H9 (cell line): ENCODE measurements around the gene PHACTR1. TPM values are rescaled to one million over a fixed set of nuclear protein-coding genes. Genes with fewer than 3 reads are reported as not detected.

Experiments used
- DNase-seq: peaks from one replicate; pipeline ENCODE4 v3.0.0-alpha.2; 2017
- H2AFZ ChIP-seq: one replicate; pipeline ENCODE4 v1.6.1; 2013; ENCODE audit warnings: mild to moderate bottlenecking, low read length, control low read depth, moderate library complexity
- H2AK5ac ChIP-seq: 2 replicates; pipeline ENCODE4 v1.6.1; 2013; ENCODE audit warnings: low read length, control low read depth, mixed read lengths; ENCODE audit not compliant: insufficient read length
- H2BK120ac ChIP-seq: one replicate; pipeline ENCODE4 v1.6.1; 2013; ENCODE audit warnings: low read depth, mild to moderate bottlenecking, low read length, control low read depth, inconsistent platforms; ENCODE audit not compliant: poor library complexity, severe bottlenecking
- H2BK12ac ChIP-seq: 2 replicates; pipeline ENCODE4 v1.6.1; 2013; ENCODE audit warnings: low read length, control low read depth, mixed read lengths, low read depth; ENCODE audit not compliant: insufficient read length
- H2BK15ac ChIP-seq: 2 replicates; pipeline ENCODE4 v1.6.1; 2013; ENCODE audit warnings: low read depth, low read length, control low read depth
- H2BK20ac ChIP-seq: one replicate; pipeline ENCODE4 v1.6.1; 2013; ENCODE audit warnings: low read depth, mild to moderate bottlenecking, low read length, control low read depth, inconsistent platforms; ENCODE audit not compliant: poor library complexity, severe bottlenecking
- H2BK5ac ChIP-seq: 2 replicates; pipeline ENCODE4 v1.6.1; 2013; ENCODE audit warnings: low read length, control low read depth, mixed read lengths; ENCODE audit not compliant: insufficient read length
- H3K14ac ChIP-seq: 2 replicates; pipeline ENCODE4 v1.6.1; 2013; ENCODE audit warnings: low read length, control low read depth; ENCODE audit not compliant: insufficient read depth
- H3K18ac ChIP-seq: 2 replicates; pipeline ENCODE4 v1.6.1; 2013; ENCODE audit warnings: low read depth, mild to moderate bottlenecking, mixed read lengths, low read length, control low read depth; ENCODE audit not compliant: insufficient read length
- H3K23ac ChIP-seq: 2 replicates; pipeline ENCODE4 v1.6.1; 2013; ENCODE audit warnings: low read length, control low read depth, mixed read lengths, low read depth; ENCODE audit not compliant: insufficient read length
- H3K23me2 ChIP-seq: 2 replicates; pipeline ENCODE4 v1.6.1; 2013; ENCODE audit warnings: low read depth, mild to moderate bottlenecking, mixed read lengths, low read length, control low read depth; ENCODE audit not compliant: insufficient read length, poor library complexity, severe bottlenecking
- H3K27ac ChIP-seq: 2 replicates; pipeline ENCODE4 v1.5.1; 2013; ENCODE audit warnings: low read length, control low read depth, mixed read lengths, low read depth; ENCODE audit not compliant: insufficient read length
- H3K27me3 ChIP-seq: 2 replicates; pipeline ENCODE4 v1.6.1; 2013; ENCODE audit warnings: low read length, control low read depth, inconsistent platforms; ENCODE audit not compliant: insufficient read depth
- H3K4ac ChIP-seq: 2 replicates; pipeline ENCODE4 v1.6.1; 2013; ENCODE audit warnings: low read depth, mild to moderate bottlenecking, control low read depth, inconsistent platforms, low read length, moderate library complexity
- H3K4me1 ChIP-seq: 2 replicates; pipeline ENCODE4 v1.6.1; 2013; ENCODE audit warnings: low read length, control low read depth, inconsistent platforms; ENCODE audit not compliant: insufficient read depth
- H3K4me2 ChIP-seq: 2 replicates; pipeline ENCODE4 v1.6.1; 2013; ENCODE audit warnings: low read length, control low read depth, mixed read lengths; ENCODE audit not compliant: insufficient read length, insufficient read depth
- H3K56ac ChIP-seq: 2 replicates; pipeline ENCODE4 v1.6.1; 2013; ENCODE audit warnings: low read depth, mild to moderate bottlenecking, mixed read lengths, low read length, control low read depth; ENCODE audit not compliant: insufficient read length
- H3K79me1 ChIP-seq: 2 replicates; pipeline ENCODE4 v1.6.1; 2013; ENCODE audit warnings: low read depth, mild to moderate bottlenecking, moderate library complexity, low read length, control low read depth, inconsistent platforms; ENCODE audit not compliant: insufficient read depth, poor library complexity, severe bottlenecking
- H3K79me2 ChIP-seq: 2 replicates; pipeline ENCODE4 v1.6.1; 2013; ENCODE audit warnings: low read length, control low read depth, inconsistent platforms; ENCODE audit not compliant: insufficient read depth
- H3K9ac ChIP-seq: 2 replicates; pipeline ENCODE4 v1.6.1; 2013; ENCODE audit warnings: low read length, control low read depth, mixed read lengths; ENCODE audit not compliant: insufficient read length; ENCODE audit errors: extremely low read depth
- H3K9me3 ChIP-seq: one replicate; pipeline ENCODE4 v1.6.1; 2013; ENCODE audit warnings: low read depth, low read length, inconsistent platforms; ENCODE audit not compliant: control insufficient read depth
- H3T11ph ChIP-seq: one replicate; pipeline ENCODE4 v1.6.1; 2013; ENCODE audit warnings: mild to moderate bottlenecking, low read length, control low read depth, inconsistent platforms
- H4K20me1 ChIP-seq: one replicate; pipeline ENCODE4 v1.6.1; 2013; ENCODE audit not compliant: control insufficient read depth, insufficient read length, insufficient read depth
- H4K5ac ChIP-seq: 2 replicates; pipeline ENCODE4 v1.6.1; 2013; ENCODE audit warnings: low read depth, mild to moderate bottlenecking, mixed read lengths, low read length, control low read depth; ENCODE audit not compliant: insufficient read length
- H4K8ac ChIP-seq: replicated peaks from 2 replicates; pipeline ENCODE4 v1.6.1; 2013; ENCODE audit warnings: low read length, control low read depth, mixed read lengths, low read depth; ENCODE audit not compliant: insufficient read length
- H4K91ac ChIP-seq: 2 replicates; pipeline ENCODE4 v1.6.1; 2013; ENCODE audit warnings: low read depth, mild to moderate bottlenecking, moderate library complexity, mixed read lengths, low read length, control low read depth; ENCODE audit not compliant: insufficient read length
- H3K27ac Mint-ChIP-seq, 3 experiments: 2 replicates in 2 of 3; 3 replicates in 1 of 3; pipeline ENCODE4 v1.8.0; 2020 to 2021; ENCODE audit warnings: mixed read lengths in 3 of 3, mild to moderate bottlenecking in 1 of 3, moderate library complexity in 1 of 3
- H3K27me3 Mint-ChIP-seq: 2 replicates; pipeline ENCODE4 v1.8.0; 2021; ENCODE audit warnings: low read depth, mild to moderate bottlenecking, moderate library complexity, mixed read lengths
- H3K36me3 Mint-ChIP-seq, 3 experiments: 2 replicates in 2 of 3; 3 replicates in 1 of 3; pipeline ENCODE4 v1.8.0; 2020 to 2021; ENCODE audit warnings: low read depth in 3 of 3, mixed read lengths in 3 of 3; ENCODE audit not compliant: insufficient read depth in 1 of 3
- H3K4me1 Mint-ChIP-seq, 2 experiments: 2 replicates each; pipeline ENCODE4 v1.8.0; 2020; ENCODE audit warnings: mixed read lengths in 2 of 2
- H3K4me3 Mint-ChIP-seq, 2 experiments: 2 replicates in 1 of 2; 3 replicates in 1 of 2; pipeline ENCODE4 v1.8.0; 2020 to 2021; ENCODE audit warnings: mild to moderate bottlenecking in 2 of 2, mixed read lengths in 2 of 2, moderate library complexity in 1 of 2
- H3K9me3 Mint-ChIP-seq, 2 experiments: 2 replicates in 1 of 2; 3 replicates in 1 of 2; pipeline ENCODE4 v1.8.0; 2020; ENCODE audit warnings: mild to moderate bottlenecking in 2 of 2, mixed read lengths in 2 of 2, moderate library complexity in 1 of 2
- CTCF ChIP-seq: fragments of 200-600 bp; sonication (generic); conservative IDR thresholded peaks from 3 replicates; pipeline ENCODE4 v1.8.0; 2021; ENCODE audit warnings: antibody characterized with exemption, mild to moderate bottlenecking
- WGBS: extraction: QIAGEN DNeasy Blood & Tissue Kit; methylation state at CpG from one replicate; pipeline ENCODE4 v1.1.7; 2013; ENCODE audit warnings: missing lambda C conversion rate, low lambda C conversion rate, mixed read lengths; ENCODE audit not compliant: insufficient read length; ENCODE audit errors: extremely low coverage; 5-methylcytosine and 5-hydroxymethylcytosine counted together
- total RNA-seq: library from RNA; stranded (reverse); gene quantifications from 2 replicates; pipeline ENCODE4 v1.2.1, GENCODE V29; 2021

Gene PHACTR1
- total RNA-seq, 1 experiment from 2014 or later: 15.9 TPM

- no peak overlapping the region for H3K14ac ChIP-seq
- Mint-ChIP-seq H3K27ac (peak overlapping the region in 1 of 3 experiments; percentile 41; a peak in 3 of 7 replicates), H3K27me3 (peaks cover 88% of the 10 kb centered on the region), H3K4me1 (peaks cover 38 to 40% of the 10 kb centered on the region in 2 experiments), H3K4me3 (peak overlapping the region; percentile 50 to 81), H3K36me3 (no peaks in the 10 kb centered on the region), H3K9me3 (no peaks in the 10 kb centered on the region; a peak in 1 of 5 replicates)
- no peak overlapping the region for H3K27ac ChIP-seq
- no peak overlapping the region for H2AFZ ChIP-seq
- no peak overlapping the region for H2BK5ac ChIP-seq
- no peak overlapping the region for H4K91ac ChIP-seq
- H3K79me2 ChIP-seq: no peaks in the 10 kb centered on the region
- no CpG with 5 or more reads among the region's 5 CpGs for WGBS
- H2BK12ac ChIP-seq: peak overlapping the region; percentile 42
- no peak overlapping the region for H3K23ac ChIP-seq
- peaks cover 43% of the 10 kb centered on the region for H3K27me3 ChIP-seq
- H2BK20ac ChIP-seq: no peak overlapping the region
- no peak for DNase-seq
- H2BK120ac ChIP-seq: no peak overlapping the region
- no peak overlapping the region for H3K56ac ChIP-seq
- H4K5ac ChIP-seq: no peak overlapping the region
- H4K20me1 ChIP-seq: no peaks in the 10 kb centered on the region
- H3K4me1 ChIP-seq: peaks cover 8% of the 10 kb centered on the region; the same call in 1 of the 2 replicates
- H3K23me2 ChIP-seq: peaks cover 13% of the 10 kb centered on the region
- TF ChIP-seq CTCF: no peak
- no peak overlapping the region for H3K9ac ChIP-seq
- no peak overlapping the region for H4K8ac ChIP-seq
- H3K4ac ChIP-seq: no peak overlapping the region
- peak overlapping the region; percentile 71 for H3K4me2 ChIP-seq
- H2BK15ac ChIP-seq: no peak overlapping the region
- H2AK5ac ChIP-seq: no peak overlapping the region
- H3K18ac ChIP-seq: no peak overlapping the region
- no peaks in the 10 kb centered on the region for H3K9me3 ChIP-seq
- no peak overlapping the region for H3T11ph ChIP-seq
- no peaks in the 10 kb centered on the region for H3K79me1 ChIP-seq
Observed at GRCh38 chr6:12955956-12956355, 239.4 kb downstream of the PHACTR1 start.
